NK-92 (cell line): ENCODE data around the gene TEPSIN.

Experiments used
- DNase-seq: peaks from one replicate; lab custom pipeline; 2025; ENCODE audit not compliant: unreplicated experiment; lab: John Stamatoyannopoulos, UW

The TEPSIN gene

GRCh38 chr17:81200695-81201580 is 37.9 kb downstream of the TEPSIN start:
- no peak for DNase-seq

GRCh38 chr17:81200201-81200600 is 38.7 kb downstream of the TEPSIN start:
- no peak for DNase-seq

GRCh38 chr17:81199482-81199830 is 39.4 kb downstream of the TEPSIN start:
- no peak for DNase-seq

GRCh38 chr17:81198826-81199481 is 39.9 kb downstream of the TEPSIN start:
- no peak for DNase-seq

- no peak for DNase-seq
These were observed 40.9 kb downstream of the TEPSIN start for GRCh38 chr17:81197831-81198490.

- DNase-seq, result no peak
These were observed 41.5 kb downstream of the TEPSIN start for GRCh38 chr17:81197409-81197795.

GRCh38 chr17:81196505-81197408 is 42.1 kb downstream of the TEPSIN start:
- no peak for DNase-seq

GRCh38 chr17:81195941-81196495 is 42.8 kb downstream of the TEPSIN start:
- DNase-seq, result no peak

- DNase-seq, result no peak
These were observed 43.6 kb downstream of the TEPSIN start for GRCh38 chr17:81194941-81195901.

GRCh38 chr17:81194225-81194760 is 44.6 kb downstream of the TEPSIN start:
- no peak for DNase-seq

GRCh38 chr17:81193470-81194224 is 45.2 kb downstream of the TEPSIN start:
- DNase-seq, result no peak

- DNase-seq, result no peak
These were observed 45.8 kb downstream of the TEPSIN start for GRCh38 chr17:81193051-81193410.

GRCh38 chr17:81192386-81193050 is 46.3 kb downstream of the TEPSIN start:
- no peak for DNase-seq

GRCh38 chr17:81191646-81192045 is 47.2 kb downstream of the TEPSIN start:
- no peak for DNase-seq

- DNase-seq, result no peak
These were observed 47.7 kb downstream of the TEPSIN start for GRCh38 chr17:81191116-81191515.

- DNase-seq, result no peak
These were observed 48.3 kb downstream of the TEPSIN start for GRCh38 chr17:81190591-81190990.

GRCh38 chr17:81189670-81190530 is 49.0 kb downstream of the TEPSIN start:
- DNase-seq, result no peak
